ENCODE data around the gene LPIN3. TPM values are rescaled to one million over a fixed set of nuclear protein-coding genes. Genes with fewer than 3 reads are reported as not detected.

Gene LPIN3
- total and polyA plus RNA-seq, 2 donors: 1.6 to 11.0 TPM

- H3K27me3 ChIP-seq (ENCODE audit: control insufficient read depth in 2 of 2, insufficient read depth in 1 of 2, low read length in 1 of 2): peaks cover 0 to 26% of the 10 kb centered on the region in 2 donors
- H3K27ac ChIP-seq (ENCODE audit: low read depth in 1 of 2, low read length in 1 of 2): no peak overlapping the region
- no peaks in the 10 kb centered on the region for H3K9me3 ChIP-seq (ENCODE audit: control insufficient read depth in 2 of 2, insufficient read depth in 1 of 2, low read length in 1 of 2)
- H3K4me3 ChIP-seq (ENCODE audit: low read length in 2 of 2): no peak overlapping the region
- DNase-seq (ENCODE audit: low read depth in 6 of 9, low spot score in 9 of 9): no peak
- 97% methylated on average over 2 of the region's 2 CpGs for WGBS
- H3K36me3 ChIP-seq (ENCODE audit: control insufficient read depth in 2 of 2, insufficient read depth in 2 of 2, low read length in 1 of 2): no peaks in the 10 kb centered on the region
- H3K4me1 ChIP-seq (ENCODE audit: control insufficient read depth in 2 of 2, insufficient read depth in 2 of 2, low read length in 2 of 2): peaks cover 4 to 11% of the 10 kb centered on the region in 2 donors
Observed at GRCh38 chr20:41334036-41334435, 6.6 kb upstream of the LPIN3 start.

GRCh38 chr20:41334443-41335421 lies 5.9 kb upstream of the LPIN3 start:
- peaks cover 0 to 32% of the 10 kb centered on the region in 2 donors for H3K27me3 ChIP-seq (ENCODE audit: control insufficient read depth in 2 of 2, insufficient read depth in 1 of 2, low read length in 1 of 2)
- H3K27ac ChIP-seq (ENCODE audit: low read depth in 1 of 2, low read length in 1 of 2): no peak overlapping the region
- H3K4me3 ChIP-seq (ENCODE audit: low read length in 2 of 2): no peak overlapping the region
- H3K9me3 ChIP-seq (ENCODE audit: control insufficient read depth in 2 of 2, insufficient read depth in 1 of 2, low read length in 1 of 2): no peaks in the 10 kb centered on the region
- no peak for DNase-seq (ENCODE audit: low read depth in 6 of 9, low spot score in 9 of 9)
- H3K36me3 ChIP-seq (ENCODE audit: control insufficient read depth in 2 of 2, insufficient read depth in 2 of 2, low read length in 1 of 2): no peaks in the 10 kb centered on the region
- H3K4me1 ChIP-seq (ENCODE audit: control insufficient read depth in 2 of 2, insufficient read depth in 2 of 2, low read length in 2 of 2): peaks cover 2 to 4% of the 10 kb centered on the region in 2 donors
- 95% methylated on average over 15 of the region's 15 CpGs for WGBS

- WGBS: 98% methylated on average over 1 of the region's 1 CpG
- DNase-seq (ENCODE audit: low read depth in 6 of 9, low spot score in 9 of 9): no peak
- H3K27ac ChIP-seq (ENCODE audit: low read depth in 1 of 2, low read length in 1 of 2): no peak overlapping the region
Observed at GRCh38 chr20:41335591-41335990, 5.0 kb upstream of the LPIN3 start.

GRCh38 chr20:41336711-41337492 lies 3.7 kb upstream of the LPIN3 start:
- Histone ChIP-seq H3K36me3 (ENCODE audit: control insufficient read depth in 2 of 2, insufficient read depth in 2 of 2, low read length in 1 of 2) (no peaks in the 10 kb centered on the region), H3K4me3 (ENCODE audit: low read length in 2 of 2) (no peak overlapping the region), H3K4me1 (ENCODE audit: control insufficient read depth in 2 of 2, insufficient read depth in 2 of 2, low read length in 2 of 2) (peaks cover 0 to 5% of the 10 kb centered on the region in 2 donors), H3K27me3 (ENCODE audit: control insufficient read depth in 2 of 2, insufficient read depth in 1 of 2, low read length in 1 of 2) (peaks cover 0 to 36% of the 10 kb centered on the region in 2 donors), H3K27ac (ENCODE audit: low read depth in 1 of 2, low read length in 1 of 2) (no peak overlapping the region), H3K9me3 (ENCODE audit: control insufficient read depth in 2 of 2, insufficient read depth in 1 of 2, low read length in 1 of 2) (no peaks in the 10 kb centered on the region)
- WGBS: 97% methylated on average over 4 of the region's 4 CpGs
- no peak for DNase-seq (ENCODE audit: low read depth in 6 of 9, low spot score in 9 of 9)

More at GRCh38 chr20:41335591-41335990, 5.0 kb upstream of the LPIN3 start:
- Histone ChIP-seq H3K4me1 (ENCODE audit: control insufficient read depth in 2 of 2, insufficient read depth in 2 of 2, low read length in 2 of 2) (peaks cover 0 to 5% of the 10 kb centered on the region in 2 donors), H3K27me3 (ENCODE audit: control insufficient read depth in 2 of 2, insufficient read depth in 1 of 2, low read length in 1 of 2) (peaks cover 0 to 36% of the 10 kb centered on the region in 2 donors), H3K4me3 (ENCODE audit: low read length in 2 of 2) (no peak overlapping the region), H3K9me3 (ENCODE audit: control insufficient read depth in 2 of 2, insufficient read depth in 1 of 2, low read length in 1 of 2) (no peaks in the 10 kb centered on the region), H3K36me3 (ENCODE audit: control insufficient read depth in 2 of 2, insufficient read depth in 2 of 2, low read length in 1 of 2) (no peaks in the 10 kb centered on the region)

- Histone ChIP-seq H3K27me3 (ENCODE audit: control insufficient read depth in 2 of 2, insufficient read depth in 1 of 2, low read length in 1 of 2) (peaks cover 0 to 31% of the 10 kb centered on the region in 2 donors), H3K9me3 (ENCODE audit: control insufficient read depth in 2 of 2, insufficient read depth in 1 of 2, low read length in 1 of 2) (no peaks in the 10 kb centered on the region), H3K4me1 (ENCODE audit: control insufficient read depth in 2 of 2, insufficient read depth in 2 of 2, low read length in 2 of 2) (peaks cover 0 to 5% of the 10 kb centered on the region in 2 donors), H3K36me3 (ENCODE audit: control insufficient read depth in 2 of 2, insufficient read depth in 2 of 2, low read length in 1 of 2) (no peaks in the 10 kb centered on the region), H3K27ac (ENCODE audit: low read depth in 1 of 2, low read length in 1 of 2) (peak overlapping the region in 1 of 2 donors; percentile 37), H3K4me3 (ENCODE audit: low read length in 2 of 2) (peak overlapping the region in 1 of 2 donors; percentile 23)
- 7% methylated on average over 25 of the region's 25 CpGs for WGBS
- peak in 7 of 9 donors; percentile 47 to 81 (median 71) for DNase-seq (ENCODE audit: low read depth in 6 of 9, low spot score in 9 of 9)
Observed at GRCh38 chr20:41339957-41340326, 679 bp upstream of the LPIN3 start.

GRCh38 chr20:41342474-41343464 lies 2.1 kb downstream of the LPIN3 start:
- Histone ChIP-seq H3K27me3 (ENCODE audit: control insufficient read depth in 2 of 2, insufficient read depth in 1 of 2, low read length in 1 of 2) (peaks cover 0 to 15% of the 10 kb centered on the region in 2 donors), H3K27ac (ENCODE audit: low read depth in 1 of 2, low read length in 1 of 2) (no peak overlapping the region), H3K9me3 (ENCODE audit: control insufficient read depth in 2 of 2, insufficient read depth in 1 of 2, low read length in 1 of 2) (no peaks in the 10 kb centered on the region), H3K36me3 (ENCODE audit: control insufficient read depth in 2 of 2, insufficient read depth in 2 of 2, low read length in 1 of 2) (no peaks in the 10 kb centered on the region), H3K4me3 (ENCODE audit: low read length in 2 of 2) (no peak overlapping the region), H3K4me1 (ENCODE audit: control insufficient read depth in 2 of 2, insufficient read depth in 2 of 2, low read length in 2 of 2) (peaks cover 0 to 5% of the 10 kb centered on the region in 2 donors)
- WGBS: 96% methylated on average over 9 of the region's 9 CpGs
- DNase-seq (ENCODE audit: low read depth in 6 of 9, low spot score in 9 of 9): no peak

GRCh38 chr20:41344477-41344876 lies 3.9 kb downstream of the LPIN3 start:
- peaks cover 0 to 5% of the 10 kb centered on the region in 2 donors for H3K4me1 ChIP-seq (ENCODE audit: control insufficient read depth in 2 of 2, insufficient read depth in 2 of 2, low read length in 2 of 2)
- DNase-seq (ENCODE audit: low read depth in 6 of 9, low spot score in 9 of 9): no peak
- H3K27me3 ChIP-seq (ENCODE audit: control insufficient read depth in 2 of 2, insufficient read depth in 1 of 2, low read length in 1 of 2): peaks cover 0 to 7% of the 10 kb centered on the region in 2 donors
- no peaks in the 10 kb centered on the region for H3K36me3 ChIP-seq (ENCODE audit: control insufficient read depth in 2 of 2, insufficient read depth in 2 of 2, low read length in 1 of 2)
- no peaks in the 10 kb centered on the region for H3K9me3 ChIP-seq (ENCODE audit: control insufficient read depth in 2 of 2, insufficient read depth in 1 of 2, low read length in 1 of 2)
- no peak overlapping the region for H3K27ac ChIP-seq (ENCODE audit: low read depth in 1 of 2, low read length in 1 of 2)
- WGBS: 93% methylated on average over 4 of the region's 4 CpGs
- no peak overlapping the region for H3K4me3 ChIP-seq (ENCODE audit: low read length in 2 of 2)

- no peak for DNase-seq (ENCODE audit: low read depth in 6 of 9, low spot score in 9 of 9)
Observed at GRCh38 chr20:41344938-41345728, 4.5 kb downstream of the LPIN3 start.

More at GRCh38 chr20:41344938-41345728, 4.5 kb downstream of the LPIN3 start:
- 95% methylated on average over 11 of the region's 11 CpGs for WGBS
- Histone ChIP-seq H3K4me1 (ENCODE audit: control insufficient read depth in 2 of 2, insufficient read depth in 2 of 2, low read length in 2 of 2) (peaks cover 0 to 4% of the 10 kb centered on the region in 2 donors), H3K27me3 (ENCODE audit: control insufficient read depth in 2 of 2, insufficient read depth in 1 of 2, low read length in 1 of 2) (peaks cover 0 to 2% of the 10 kb centered on the region in 2 donors), H3K36me3 (ENCODE audit: control insufficient read depth in 2 of 2, insufficient read depth in 2 of 2, low read length in 1 of 2) (no peaks in the 10 kb centered on the region), H3K9me3 (ENCODE audit: control insufficient read depth in 2 of 2, insufficient read depth in 1 of 2, low read length in 1 of 2) (no peaks in the 10 kb centered on the region), H3K27ac (ENCODE audit: low read depth in 1 of 2, low read length in 1 of 2) (no peak overlapping the region), H3K4me3 (ENCODE audit: low read length in 2 of 2) (no peak overlapping the region)
